Embryonic facial prominence (tissue), 1 donor: ENCODE results near the gene XRCC5.

Experiments used
- DNase-seq: peaks from one replicate; pipeline ENCODE4 v3.0.0-alpha.2; 2016; ENCODE audit errors: extremely low spot score

The XRCC5 gene

GRCh38 chr2:216159144-216159543, 50.0 kb downstream of the XRCC5 start:
- no peak for DNase-seq

DNA sequence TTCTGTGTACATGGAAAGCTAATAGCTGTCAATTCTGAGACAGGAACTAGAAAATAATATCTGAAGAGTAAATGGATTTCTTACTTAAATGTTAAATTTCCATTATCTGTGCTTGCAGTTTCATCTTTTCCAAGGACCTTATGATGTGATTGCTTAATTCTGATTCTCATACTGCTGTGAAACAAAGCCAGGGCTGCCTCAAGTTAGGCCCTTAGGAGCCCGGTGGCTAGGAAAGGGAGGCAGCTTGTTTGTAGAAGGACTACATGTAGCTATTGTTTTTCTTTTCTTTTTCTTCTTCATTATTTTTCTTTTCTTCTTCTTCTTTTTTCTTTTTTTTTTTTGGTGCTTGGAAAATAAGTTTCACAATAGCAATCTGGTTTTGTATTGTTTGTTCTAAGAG, 50.5 kb downstream of the XRCC5 start:
- no peak for DNase-seq

- DNase-seq = no peak
Observed at GRCh38 chr2:216160786-216161185, 51.6 kb downstream of the XRCC5 start.

- DNase-seq = no peak
Observed at GRCh38 chr2:216161967-216162366, 52.8 kb downstream of the XRCC5 start.

DNA sequence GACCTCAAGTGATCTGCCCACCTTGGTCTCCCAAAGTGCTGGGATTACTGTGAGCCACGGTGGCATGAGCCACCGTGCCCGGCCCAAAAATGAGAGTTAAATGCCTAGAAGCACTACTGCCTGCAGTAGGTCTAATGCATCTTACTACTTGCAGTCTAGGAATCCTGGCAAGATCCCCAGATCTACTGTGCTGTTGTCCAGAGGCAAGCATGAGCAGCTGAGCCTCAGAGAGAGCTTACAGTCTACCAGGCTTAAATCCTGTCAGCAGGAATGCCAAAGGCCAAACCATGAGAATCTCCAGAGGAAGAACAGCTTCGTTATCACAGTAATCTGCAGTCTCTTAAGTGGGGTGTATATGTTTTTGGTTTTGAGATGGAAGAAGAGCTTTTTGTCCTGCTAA, 54.4 kb downstream of the XRCC5 start:
- DNase-seq = no peak

DNA sequence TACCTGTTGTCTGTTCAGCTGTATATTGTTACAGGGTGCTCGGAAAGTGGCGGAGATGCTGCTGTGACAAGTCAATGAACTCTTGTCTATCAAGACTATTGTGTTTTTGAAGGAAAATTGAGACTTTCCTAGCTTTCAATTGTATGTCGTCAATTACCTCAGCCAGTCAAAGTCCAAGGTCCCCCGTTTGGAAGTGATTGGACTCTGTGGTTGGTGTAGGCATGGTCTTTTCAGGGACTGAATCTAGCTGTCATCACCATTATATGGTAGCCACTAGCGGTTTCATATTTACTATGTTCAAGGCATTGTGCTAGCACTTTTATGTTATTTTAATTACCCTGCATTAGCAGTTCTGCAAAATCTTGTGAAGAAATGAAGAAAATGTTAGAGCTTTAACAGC, 54.9 kb downstream of the XRCC5 start:
- no peak for DNase-seq

GRCh38 chr2:216164576-216164975, 55.4 kb downstream of the XRCC5 start:
- DNase-seq = no peak

DNA sequence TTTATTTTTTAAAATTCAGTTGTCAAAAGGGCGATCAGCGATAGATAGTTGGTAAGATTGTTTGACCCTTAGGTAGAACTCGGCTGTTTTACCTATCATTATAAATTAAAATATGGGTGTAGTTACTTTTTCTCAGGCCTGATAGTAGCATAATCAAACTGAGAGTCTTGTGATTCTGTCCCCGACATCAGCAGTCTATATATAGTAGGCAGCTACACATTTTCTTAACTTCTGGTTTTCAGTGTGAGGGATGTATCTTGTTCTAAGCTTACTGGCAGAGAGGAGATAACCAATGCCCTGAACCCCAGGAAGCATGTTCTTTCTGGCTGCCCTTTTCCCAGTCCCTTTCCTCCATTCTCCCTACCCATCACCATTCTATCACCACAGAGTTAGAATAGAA, 56.6 kb downstream of the XRCC5 start:
- no peak for DNase-seq

- DNase-seq = no peak
Observed at GRCh38 chr2:216169087-216169486, 59.9 kb downstream of the XRCC5 start.

GRCh38 chr2:216170076-216170763, 61.1 kb downstream of the XRCC5 start:
- no peak for DNase-seq

- no peak for DNase-seq
Observed at GRCh38 chr2:216171011-216171410, 61.9 kb downstream of the XRCC5 start.

- DNase-seq = no peak
Observed at GRCh38 chr2:216172493-216172892, 63.3 kb downstream of the XRCC5 start.

DNA sequence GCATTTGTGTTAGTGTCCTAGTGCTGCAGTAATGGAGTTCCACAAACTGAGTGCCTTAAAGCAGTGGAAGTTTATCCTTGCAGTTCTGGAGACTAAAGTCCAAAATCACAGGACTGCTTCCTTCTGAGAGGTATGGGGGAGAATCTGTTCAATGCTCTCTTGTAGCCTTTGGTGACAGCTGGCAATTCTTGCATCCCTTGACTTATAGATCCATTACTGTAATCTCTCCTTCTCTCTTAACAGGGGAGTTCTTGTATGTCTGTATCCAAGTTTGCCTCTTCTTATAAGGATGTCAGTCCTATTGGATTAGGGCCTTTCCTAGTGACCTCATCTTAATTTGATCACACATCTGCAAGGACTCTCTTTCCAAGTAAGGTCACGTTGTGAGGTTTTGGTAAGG, 69.9 kb downstream of the XRCC5 start:
- no peak for DNase-seq

- no peak for DNase-seq
Observed at GRCh38 chr2:216181351-216181750, 72.2 kb downstream of the XRCC5 start.

DNA sequence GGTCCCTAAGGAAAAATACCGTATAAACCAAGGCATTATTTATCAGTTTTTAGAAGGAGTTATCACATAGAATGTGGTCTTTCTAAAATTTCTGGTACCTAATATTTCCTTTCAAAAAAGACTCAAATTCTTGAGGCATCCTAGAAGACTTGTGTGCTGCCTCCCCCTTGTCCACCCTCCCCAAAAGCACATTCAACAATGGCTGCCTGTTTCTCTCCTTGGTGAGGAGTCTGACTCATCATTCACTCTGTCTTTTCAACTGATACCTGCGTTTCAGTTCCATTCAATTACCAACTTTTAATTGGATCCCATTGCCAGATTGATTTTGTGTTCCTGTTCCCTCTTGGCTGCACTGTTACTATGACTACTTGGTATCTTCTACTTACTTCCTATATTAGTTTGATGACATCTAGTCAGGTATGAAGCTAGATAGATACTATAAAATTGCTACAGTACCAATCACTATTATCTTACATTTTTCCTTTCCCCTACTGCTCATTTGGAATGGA, 72.9 kb downstream of the XRCC5 start:
- no peak for DNase-seq

DNA sequence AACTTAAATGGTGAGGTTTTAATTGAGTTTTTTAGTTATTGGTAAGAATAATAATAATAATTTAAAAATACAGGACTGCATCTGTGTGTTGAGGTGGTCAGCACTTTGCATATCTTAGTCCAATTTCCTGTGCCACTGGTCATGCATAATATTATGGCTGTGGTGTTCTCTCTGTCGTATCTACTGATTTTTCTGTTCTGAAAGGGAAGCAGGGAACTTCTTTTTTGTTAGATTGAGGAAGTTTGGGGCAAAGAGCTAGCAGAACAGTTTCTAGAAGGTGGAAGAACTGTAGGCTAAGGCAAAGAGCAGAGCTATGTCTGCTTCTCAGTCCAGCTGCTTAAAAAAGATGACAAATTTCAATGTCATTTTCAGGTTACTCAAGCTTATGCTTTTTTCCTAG, 74.3 kb downstream of the XRCC5 start:
- no peak for DNase-seq

DNA sequence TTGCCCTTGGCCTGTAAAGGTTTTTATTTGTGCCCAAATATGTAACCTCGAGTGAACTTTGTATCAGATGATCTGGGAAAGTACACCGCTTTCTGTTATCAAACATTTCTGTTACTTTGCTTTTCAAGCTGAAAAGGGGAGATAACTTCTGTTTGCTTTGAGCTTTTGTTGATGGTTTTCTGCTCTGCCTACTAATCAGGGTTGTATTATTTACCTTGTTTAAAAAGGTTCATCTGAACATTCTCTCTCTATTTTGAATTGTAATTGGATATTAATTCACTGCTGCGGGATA, 79.4 kb downstream of the XRCC5 start:
- DNase-seq = no peak

GRCh38 chr2:216188956-216189355, 79.8 kb downstream of the XRCC5 start:
- no peak for DNase-seq

DNA sequence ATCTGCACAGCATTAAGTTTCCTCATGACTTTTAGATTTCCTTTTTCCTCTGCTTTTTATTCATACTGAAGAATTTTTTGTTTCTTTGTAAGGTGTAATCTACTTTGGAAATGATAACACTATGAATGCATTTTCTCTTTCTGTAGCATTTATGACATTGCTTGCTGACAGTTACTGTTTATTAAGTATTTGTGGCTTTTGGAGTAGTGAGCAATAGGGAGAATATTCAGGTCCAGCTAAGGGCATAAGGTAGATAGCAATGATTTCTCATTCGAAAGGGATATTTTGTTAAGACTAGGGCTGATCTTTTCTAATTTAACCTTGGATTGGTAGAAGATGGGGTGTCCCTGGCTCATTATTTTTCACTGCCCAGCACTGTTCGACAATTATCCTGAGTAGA, 80.3 kb downstream of the XRCC5 start:
- DNase-seq = no peak

GRCh38 chr2:216192181-216192580, 83.0 kb downstream of the XRCC5 start:
- DNase-seq = no peak

DNA sequence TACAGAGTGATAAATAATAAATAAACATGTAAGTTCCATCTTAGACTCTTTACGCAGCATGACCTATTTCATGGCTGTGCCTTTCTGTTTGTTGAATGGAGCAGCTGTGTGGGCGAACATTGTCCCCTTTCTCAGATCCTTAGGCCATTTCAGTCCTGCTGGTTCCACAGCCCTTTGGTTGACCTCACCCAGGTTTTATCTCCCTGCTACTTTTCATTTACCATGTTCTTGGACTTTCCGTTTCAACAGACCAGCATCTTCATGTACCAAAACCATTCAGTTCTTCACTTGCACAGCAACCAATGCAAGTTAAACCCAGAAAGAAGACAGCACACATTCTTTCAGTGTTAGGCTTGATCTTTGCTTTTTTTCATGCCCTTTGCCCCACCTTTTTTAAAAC, 83.8 kb downstream of the XRCC5 start:
- DNase-seq = no peak

- DNase-seq = no peak
Observed at GRCh38 chr2:216194013-216194412, 84.9 kb downstream of the XRCC5 start.

DNA sequence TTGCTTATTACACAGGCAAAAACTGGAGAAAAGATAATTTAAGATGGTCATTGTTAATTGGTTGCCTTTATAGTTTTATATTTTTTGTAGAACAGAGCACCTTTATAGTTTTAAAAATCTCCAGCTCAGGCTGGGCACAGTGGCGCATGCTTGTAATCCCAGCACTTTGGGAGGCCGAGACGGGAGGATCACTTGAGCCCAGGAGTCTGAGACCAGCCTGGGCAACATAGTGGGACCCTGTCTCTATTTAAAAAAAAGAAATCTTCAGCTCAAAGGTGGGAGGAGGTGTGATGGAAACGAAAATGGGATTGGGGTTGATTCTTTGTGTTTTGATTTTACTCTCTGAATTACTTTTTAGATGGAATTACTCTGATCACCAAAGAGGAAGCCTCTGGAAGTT, 85.4 kb downstream of the XRCC5 start:
- DNase-seq = no peak

DNA sequence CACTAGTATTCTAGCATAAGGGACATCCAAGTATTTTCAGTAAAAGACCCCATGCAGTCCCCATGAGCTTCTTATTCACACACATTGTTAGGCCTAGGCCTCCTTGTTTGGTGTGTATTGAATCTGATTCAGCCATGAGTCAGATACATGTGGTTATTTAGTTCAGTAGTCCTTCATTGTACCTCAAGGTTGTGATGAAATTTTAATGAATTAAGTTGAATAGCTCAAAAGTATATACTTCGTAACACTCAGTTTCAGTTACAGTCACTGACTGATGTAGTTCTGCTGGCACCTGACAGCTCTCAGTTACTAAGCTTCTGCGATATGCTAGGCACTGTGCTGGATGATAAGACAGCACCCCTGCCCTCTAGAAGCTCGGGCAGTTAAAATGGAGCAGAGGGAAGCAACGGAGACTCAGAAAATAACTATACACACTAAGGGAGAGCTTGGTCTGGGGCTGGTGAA, 86.4 kb downstream of the XRCC5 start:
- DNase-seq = no peak
